Activated naive CD4-positive, alpha-beta T cell treated with anti-CD3 and anti-CD28 coated beads, Interleukin-2, amount 50 U/mL, for 24 hours (primary cell): ENCODE data around the gene PSD4.

ENCODE experiments used
- H3K27ac Mint-ChIP-seq: one replicate; pipeline ENCODE4 v1.8.0; 2021; ENCODE audit warnings: mild to moderate bottlenecking, mixed read lengths
- H3K27me3 Mint-ChIP-seq: one replicate; pipeline ENCODE4 v1.8.0; 2021; ENCODE audit warnings: mixed read lengths
- H3K36me3 Mint-ChIP-seq: one replicate; pipeline ENCODE4 v1.8.0; 2021; ENCODE audit warnings: mixed read lengths
- H3K4me1 Mint-ChIP-seq: one replicate; pipeline ENCODE4 v1.8.0; 2021; ENCODE audit warnings: mixed read lengths
- H3K4me3 Mint-ChIP-seq: one replicate; pipeline ENCODE4 v1.8.0; 2021; ENCODE audit warnings: mild to moderate bottlenecking, mixed read lengths
- H3K9me3 Mint-ChIP-seq: one replicate; pipeline ENCODE4 v1.8.0; 2021; ENCODE audit warnings: mixed read lengths

Gene PSD4

DNA sequence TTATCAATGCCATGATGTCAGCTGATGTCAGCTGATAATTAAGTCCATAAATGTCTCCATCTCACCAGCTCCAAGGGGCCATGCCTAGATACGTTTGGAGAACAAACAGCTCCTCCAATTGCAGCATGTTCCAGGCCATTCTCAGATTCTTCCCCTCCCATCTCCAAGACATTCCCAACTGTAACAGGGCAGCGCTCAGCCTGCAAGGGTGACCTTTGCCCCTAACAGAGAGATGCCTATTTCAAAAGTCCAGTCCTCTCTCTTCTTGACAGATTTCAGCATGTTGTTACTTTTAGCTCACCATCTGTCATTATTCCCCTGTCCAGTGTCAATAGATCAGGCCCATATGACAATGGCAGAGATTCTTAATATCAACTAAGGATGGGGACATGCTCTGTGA, 9.9 kb downstream of the PSD4 start:
- Mint-ChIP-seq H3K36me3 (peaks cover 11% of the 10 kb centered on the region), H3K27ac (peak overlapping the region; percentile 85), H3K9me3 (no peaks in the 10 kb centered on the region), H3K4me3 (peak overlapping the region; percentile 12), H3K4me1 (peaks cover 84% of the 10 kb centered on the region), H3K27me3 (no peaks in the 10 kb centered on the region)

GRCh38 chr2:113184531-113185230, 10.9 kb downstream of the PSD4 start:
- H3K36me3 Mint-ChIP-seq, result peaks cover 12% of the 10 kb centered on the region
- no peaks in the 10 kb centered on the region for H3K27me3 Mint-ChIP-seq
- no peaks in the 10 kb centered on the region for H3K9me3 Mint-ChIP-seq
- peaks cover 84% of the 10 kb centered on the region for H3K4me1 Mint-ChIP-seq
- H3K4me3 Mint-ChIP-seq, result peak overlapping the region; percentile 72
- H3K27ac Mint-ChIP-seq, result peak overlapping the region; percentile 89

DNA sequence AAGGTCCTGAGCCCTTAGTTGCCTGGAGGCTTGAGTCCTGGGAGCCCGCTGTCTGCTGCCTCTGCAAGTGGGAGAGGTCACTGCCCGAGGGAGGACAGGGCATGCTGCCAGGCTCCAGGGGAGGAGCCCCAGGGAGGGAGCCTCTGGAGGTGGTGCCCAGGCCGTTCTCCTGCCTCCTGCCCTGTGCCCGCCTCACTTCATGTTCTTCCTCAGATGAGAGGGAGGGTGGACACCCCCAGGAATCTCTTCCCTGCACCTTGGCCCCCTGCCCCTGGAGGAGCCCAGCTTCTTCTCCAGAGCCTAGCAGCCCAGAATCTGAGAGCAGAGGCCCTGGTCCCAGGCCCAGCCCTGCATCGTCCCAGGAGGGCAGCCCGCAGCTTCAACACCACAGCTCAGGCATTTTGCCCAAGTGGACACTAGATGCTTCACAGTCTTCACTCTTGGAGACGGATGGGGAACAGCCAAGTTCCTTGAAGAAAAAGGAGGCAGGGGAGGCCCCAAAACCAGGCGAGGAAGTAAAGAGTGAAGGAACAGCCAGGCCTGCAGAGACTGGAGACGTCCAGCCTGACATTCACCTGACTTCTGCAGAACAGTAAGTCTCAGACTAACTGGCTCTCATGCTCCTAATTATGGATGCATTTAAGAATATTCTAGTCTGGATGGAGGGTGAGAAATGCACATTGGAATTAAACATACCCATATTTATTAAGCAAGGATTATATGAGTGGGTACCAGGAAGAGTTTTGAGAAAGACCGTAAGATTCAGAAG, 12.1 kb downstream of the PSD4 start:
- Mint-ChIP-seq H3K27me3 (no peaks in the 10 kb centered on the region), H3K36me3 (peaks cover 13% of the 10 kb centered on the region), H3K4me3 (peak overlapping the region; percentile 50), H3K4me1 (peaks cover 84% of the 10 kb centered on the region), H3K27ac (peak overlapping the region; percentile 76), H3K9me3 (no peaks in the 10 kb centered on the region)

- Mint-ChIP-seq H3K4me1 (peaks cover 84% of the 10 kb centered on the region), H3K27ac (peak overlapping the region; percentile 76), H3K9me3 (no peaks in the 10 kb centered on the region), H3K27me3 (no peaks in the 10 kb centered on the region), H3K36me3 (peaks cover 13% of the 10 kb centered on the region), H3K4me3 (peak overlapping the region; percentile 6)
These were observed 12.6 kb downstream of the PSD4 start for GRCh38 chr2:113186433-113186796.

DNA sequence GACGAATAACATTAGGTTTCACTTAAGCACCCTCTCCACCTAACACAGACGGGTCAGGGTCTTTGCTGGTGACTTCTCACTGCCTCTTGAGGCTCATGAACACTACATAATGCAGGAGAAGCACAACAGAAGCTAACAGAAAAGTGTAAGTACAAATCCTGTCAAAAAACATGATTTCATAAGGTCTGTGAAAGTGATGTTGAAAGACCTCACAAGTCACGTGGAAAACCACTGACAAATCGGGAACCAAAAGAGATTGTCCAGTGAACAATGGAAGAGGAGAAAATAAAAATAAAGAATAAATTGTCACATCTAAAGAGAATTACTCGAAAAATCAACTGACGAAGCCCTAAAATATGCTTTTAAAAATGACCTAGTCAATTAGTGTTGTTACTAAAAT, 14.0 kb downstream of the PSD4 start:
- peak overlapping the region; percentile 51 for H3K4me3 Mint-ChIP-seq
- H3K4me1 Mint-ChIP-seq, result peaks cover 74% of the 10 kb centered on the region
- no peaks in the 10 kb centered on the region for H3K27me3 Mint-ChIP-seq
- H3K27ac Mint-ChIP-seq, result peak overlapping the region; percentile 90
- H3K36me3 Mint-ChIP-seq, result peaks cover 13% of the 10 kb centered on the region
- H3K9me3 Mint-ChIP-seq, result no peaks in the 10 kb centered on the region

- Mint-ChIP-seq H3K4me1 (peaks cover 66% of the 10 kb centered on the region), H3K27ac (peak overlapping the region; percentile 68), H3K36me3 (peaks cover 9% of the 10 kb centered on the region), H3K4me3 (no peak overlapping the region), H3K27me3 (no peaks in the 10 kb centered on the region), H3K9me3 (no peaks in the 10 kb centered on the region)
These were observed 17.1 kb downstream of the PSD4 start for GRCh38 chr2:113190871-113191270.

- Mint-ChIP-seq H3K4me1 (peaks cover 67% of the 10 kb centered on the region), H3K4me3 (no peak overlapping the region)
These were observed 18.8 kb downstream of the PSD4 start for GRCh38 chr2:113192459-113193100.

GRCh38 chr2:113195923-113196501, 22.2 kb downstream of the PSD4 start:
- H3K4me1 Mint-ChIP-seq, result peaks cover 43% of the 10 kb centered on the region
- no peaks in the 10 kb centered on the region for H3K9me3 Mint-ChIP-seq
- H3K4me3 Mint-ChIP-seq, result no peak overlapping the region
- H3K27ac Mint-ChIP-seq, result peak overlapping the region; percentile 57
- no peaks in the 10 kb centered on the region for H3K27me3 Mint-ChIP-seq
- peaks cover 7% of the 10 kb centered on the region for H3K36me3 Mint-ChIP-seq

More at GRCh38 chr2:113192459-113193100, 18.8 kb downstream of the PSD4 start:
- Mint-ChIP-seq H3K27me3 (no peaks in the 10 kb centered on the region), H3K36me3 (peaks cover 13% of the 10 kb centered on the region), H3K9me3 (no peaks in the 10 kb centered on the region), H3K27ac (no peak overlapping the region)

- peaks cover 7% of the 10 kb centered on the region for H3K36me3 Mint-ChIP-seq
- peak overlapping the region; percentile 57 for H3K27ac Mint-ChIP-seq
- no peaks in the 10 kb centered on the region for H3K9me3 Mint-ChIP-seq
- H3K27me3 Mint-ChIP-seq, result no peaks in the 10 kb centered on the region
- peaks cover 38% of the 10 kb centered on the region for H3K4me1 Mint-ChIP-seq
- no peak overlapping the region for H3K4me3 Mint-ChIP-seq
These were observed 23.1 kb downstream of the PSD4 start for GRCh38 chr2:113196839-113197238.

GRCh38 chr2:113197347-113198047, 23.7 kb downstream of the PSD4 start:
- H3K4me1 Mint-ChIP-seq, result peaks cover 38% of the 10 kb centered on the region
- peaks cover 7% of the 10 kb centered on the region for H3K36me3 Mint-ChIP-seq
- H3K27ac Mint-ChIP-seq, result peak overlapping the region; percentile 57
- H3K9me3 Mint-ChIP-seq, result no peaks in the 10 kb centered on the region
- no peak overlapping the region for H3K4me3 Mint-ChIP-seq
- no peaks in the 10 kb centered on the region for H3K27me3 Mint-ChIP-seq

DNA sequence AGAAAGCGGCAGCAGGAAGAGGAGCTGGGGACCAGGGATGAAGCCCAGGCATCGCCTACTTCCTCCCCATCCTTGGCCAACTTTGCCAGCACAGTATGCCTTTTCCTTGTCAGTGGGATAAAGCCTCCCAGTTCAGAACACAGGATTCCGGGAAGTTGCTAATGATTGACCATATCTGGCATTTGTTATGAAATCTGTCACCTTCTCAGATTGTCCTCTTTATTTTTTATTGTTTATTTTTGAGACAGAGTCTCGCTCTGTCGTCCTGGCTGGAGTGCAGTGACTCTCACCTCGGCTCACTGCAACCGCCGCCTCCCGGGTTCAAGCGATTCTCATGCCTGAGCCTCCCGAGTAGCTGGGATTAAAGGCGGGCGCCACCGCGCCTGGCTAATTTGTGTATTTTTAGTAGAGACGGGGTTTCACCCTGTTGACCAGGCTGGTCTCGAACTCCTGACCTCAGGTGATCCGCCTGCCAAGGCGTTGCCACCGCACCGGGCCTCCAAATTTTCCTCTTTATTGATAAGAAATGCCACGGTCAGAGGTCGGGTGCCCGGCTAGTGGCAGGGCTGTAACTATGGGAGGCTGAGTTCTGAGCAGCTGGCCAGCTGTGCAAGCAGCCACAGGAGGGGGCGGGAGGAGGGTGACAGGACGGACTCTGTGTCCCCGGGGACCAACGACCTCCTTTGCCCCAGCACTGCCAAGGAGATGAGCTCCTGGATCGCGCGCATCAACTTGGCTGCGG, 24.4 kb downstream of the PSD4 start:
- Mint-ChIP-seq H3K27me3 (no peaks in the 10 kb centered on the region), H3K36me3 (peaks cover 7% of the 10 kb centered on the region), H3K4me1 (peaks cover 38% of the 10 kb centered on the region), H3K27ac (peak overlapping the region; percentile 12), H3K9me3 (no peaks in the 10 kb centered on the region), H3K4me3 (no peak overlapping the region)

- H3K36me3 Mint-ChIP-seq, result peaks cover 5% of the 10 kb centered on the region
- H3K4me1 Mint-ChIP-seq, result peaks cover 36% of the 10 kb centered on the region
These were observed 25.2 kb downstream of the PSD4 start for GRCh38 chr2:113198790-113199612.

GRCh38 chr2:113200236-113200635, 26.5 kb downstream of the PSD4 start:
- Mint-ChIP-seq H3K27ac (no peak overlapping the region), H3K4me1 (peaks cover 38% of the 10 kb centered on the region), H3K9me3 (no peaks in the 10 kb centered on the region), H3K36me3 (peaks cover 5% of the 10 kb centered on the region), H3K4me3 (no peak overlapping the region), H3K27me3 (no peaks in the 10 kb centered on the region)

More at GRCh38 chr2:113198790-113199612, 25.2 kb downstream of the PSD4 start:
- peak overlapping the region; percentile 55 for H3K27ac Mint-ChIP-seq
- H3K4me3 Mint-ChIP-seq, result no peak overlapping the region
- H3K27me3 Mint-ChIP-seq, result no peaks in the 10 kb centered on the region
- H3K9me3 Mint-ChIP-seq, result no peaks in the 10 kb centered on the region
